Activated CD8-positive, alpha-beta T cell treated with anti-CD3 and anti-CD28 coated beads for 36 hours (primary cell): ENCODE measurements around the gene ARHGEF6. TPM values are rescaled to one million over a fixed set of nuclear protein-coding genes. Genes with fewer than 3 reads are reported as not detected.

Experiments
- ATAC-seq: fragments of 200-7000 bp; cut with Tn5 transposase; one replicate; pipeline ENCODE4 v1.10.0; 2021; ENCODE audit warnings: mild to moderate bottlenecking, moderate library complexity
- CTCF ChIA-PET: fragments of 350-600 bp; sonication (Branson Sonifier 250); formaldehyde crosslinking; loops from one replicate; lab custom pipeline; 2021; ENCODE audit warnings: antibody characterized with exemption; lab: Charles Lee
- POLR2A ChIA-PET: fragments of 350-600 bp; sonication (Branson Sonifier 250); formaldehyde crosslinking; loops from one replicate; lab custom pipeline; 2021; ENCODE audit warnings: antibody characterized with exemption; lab: Charles Lee
- DNase-seq: peaks from one replicate; pipeline ENCODE4 v3.0.0-alpha.2; 2020
- H3K27ac Mint-ChIP-seq: one replicate; pipeline ENCODE4 v1.8.0; 2021; ENCODE audit warnings: mild to moderate bottlenecking, mixed read lengths
- H3K27me3 Mint-ChIP-seq: one replicate; pipeline ENCODE4 v1.8.0; 2021; ENCODE audit warnings: mixed read lengths
- H3K36me3 Mint-ChIP-seq: one replicate; pipeline ENCODE4 v1.8.0; 2021; ENCODE audit warnings: low read depth, mixed read lengths
- H3K4me1 Mint-ChIP-seq: one replicate; pipeline ENCODE4 v1.8.0; 2021; ENCODE audit warnings: low read depth, mixed read lengths
- H3K4me3 Mint-ChIP-seq: one replicate; pipeline ENCODE4 v1.8.0; 2021; ENCODE audit warnings: mild to moderate bottlenecking, moderate library complexity, mixed read lengths
- H3K9me3 Mint-ChIP-seq: one replicate; pipeline ENCODE4 v1.8.0; 2021; ENCODE audit warnings: mixed read lengths
- intact Hi-C: fragments of 100-400 bp; cut with micrococcal nuclease; formaldehyde crosslinking; loops from one replicate; pipeline ENCODE4 v1.10.0; 2022
- total RNA-seq, 2 experiments: library from RNA; stranded (reverse); gene quantifications; one replicate each; pipeline ENCODE4 v1.2.3, GENCODE V29; 2021
- TF ChIP-seq, protein P1 (sequence below): fragments of 200-600 bp; IDR thresholded peaks from one replicate; pipeline ENCODE4 v1.8.0; 2022; ENCODE audit warnings: antibody characterized with exemption, mild to moderate bottlenecking

ARHGEF6 gene
- total RNA-seq, 2 experiments from 2014 or later: 45.7 to 45.8 TPM

DNA sequence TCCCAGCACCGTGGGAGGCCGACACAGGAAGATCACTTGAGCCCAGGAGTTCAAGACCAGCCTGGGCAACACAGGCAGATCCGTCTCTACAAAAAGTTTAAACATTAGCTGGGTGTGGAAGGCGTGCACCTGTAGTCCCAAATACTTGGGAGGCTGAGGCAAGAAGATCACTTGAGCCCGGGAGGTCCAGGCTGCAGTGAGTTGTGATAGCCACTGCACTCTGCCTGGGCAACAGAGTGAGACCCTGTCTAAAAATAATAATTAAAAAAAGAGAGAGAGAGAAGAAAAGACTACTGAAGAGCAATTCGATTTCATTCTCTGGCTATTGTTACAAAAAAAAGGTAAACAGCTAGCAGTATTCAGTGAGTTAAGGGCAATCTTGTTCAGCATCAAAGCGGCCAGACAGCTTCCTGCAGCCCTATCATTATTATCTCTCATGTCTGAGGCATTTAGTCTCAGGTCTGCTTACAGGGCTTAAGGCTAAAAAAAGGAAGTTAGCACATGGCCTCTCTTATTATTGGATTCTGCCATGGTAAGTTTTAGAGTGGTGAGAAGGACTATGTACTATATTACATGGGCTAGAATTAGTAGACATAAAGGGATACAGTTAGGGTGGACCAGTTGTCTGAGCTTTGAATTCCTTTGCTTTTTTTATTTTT lies 37.9 kb downstream of the ARHGEF6 start:
- ChIA-PET POLR2A (interaction anchor here (0.9 kb wide), 1 partner anchor 125 kb away, joined by 3 read pairs; no protein-coding TSS in a partner anchor), CTCF (no interaction called here)
- H3K27ac Mint-ChIP-seq: peak overlapping the region; percentile 89
- no peaks in the 10 kb centered on the region for H3K9me3 Mint-ChIP-seq
- DNase-seq: no peak
- peaks cover 60% of the 10 kb centered on the region for H3K4me1 Mint-ChIP-seq
- H3K36me3 Mint-ChIP-seq: peaks cover 58% of the 10 kb centered on the region
- TF ChIP-seq, protein P1, sequence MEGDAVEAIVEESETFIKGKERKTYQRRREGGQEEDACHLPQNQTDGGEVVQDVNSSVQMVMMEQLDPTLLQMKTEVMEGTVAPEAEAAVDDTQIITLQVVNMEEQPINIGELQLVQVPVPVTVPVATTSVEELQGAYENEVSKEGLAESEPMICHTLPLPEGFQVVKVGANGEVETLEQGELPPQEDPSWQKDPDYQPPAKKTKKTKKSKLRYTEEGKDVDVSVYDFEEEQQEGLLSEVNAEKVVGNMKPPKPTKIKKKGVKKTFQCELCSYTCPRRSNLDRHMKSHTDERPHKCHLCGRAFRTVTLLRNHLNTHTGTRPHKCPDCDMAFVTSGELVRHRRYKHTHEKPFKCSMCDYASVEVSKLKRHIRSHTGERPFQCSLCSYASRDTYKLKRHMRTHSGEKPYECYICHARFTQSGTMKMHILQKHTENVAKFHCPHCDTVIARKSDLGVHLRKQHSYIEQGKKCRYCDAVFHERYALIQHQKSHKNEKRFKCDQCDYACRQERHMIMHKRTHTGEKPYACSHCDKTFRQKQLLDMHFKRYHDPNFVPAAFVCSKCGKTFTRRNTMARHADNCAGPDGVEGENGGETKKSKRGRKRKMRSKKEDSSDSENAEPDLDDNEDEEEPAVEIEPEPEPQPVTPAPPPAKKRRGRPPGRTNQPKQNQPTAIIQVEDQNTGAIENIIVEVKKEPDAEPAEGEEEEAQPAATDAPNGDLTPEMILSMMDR: no peak
- no peak overlapping the region for H3K4me3 Mint-ChIP-seq
- H3K27me3 Mint-ChIP-seq: no peaks in the 10 kb centered on the region
- intact Hi-C loops: no loop called here
- ATAC-seq: no peak

DNA sequence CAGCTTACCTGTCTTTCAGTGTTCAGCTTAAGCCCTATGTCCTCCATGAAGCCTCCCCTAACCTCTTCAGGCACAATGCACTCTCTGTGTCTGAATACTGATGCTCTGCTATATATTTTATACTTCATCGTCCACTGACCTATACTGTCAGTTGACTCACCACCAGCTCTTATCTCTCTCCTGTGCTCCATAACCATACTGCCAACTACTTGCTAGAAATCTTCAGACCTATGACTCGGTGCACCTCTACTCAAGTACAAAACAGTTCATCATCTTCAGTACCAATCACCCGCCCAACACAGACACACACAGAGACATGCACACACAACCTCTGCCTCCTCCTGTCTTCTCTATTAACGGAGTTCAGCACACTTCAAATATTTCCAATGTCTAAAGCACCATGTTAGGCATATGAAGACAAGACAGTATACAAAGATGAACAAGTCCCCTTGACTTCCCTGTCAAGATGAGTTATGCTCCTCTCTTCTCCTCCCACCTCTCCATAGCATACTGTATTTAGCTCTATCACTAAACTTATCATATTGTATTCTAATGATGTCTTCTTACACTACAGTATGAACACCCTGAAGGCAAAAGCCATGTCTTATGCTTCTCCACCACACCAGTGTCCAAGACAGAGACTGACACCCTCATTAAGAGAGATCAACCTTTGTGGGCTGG lies 42.5 kb downstream of the ARHGEF6 start:
- Mint-ChIP-seq H3K36me3 (peaks cover 39% of the 10 kb centered on the region), H3K4me3 (no peak overlapping the region), H3K27ac (no peak overlapping the region), H3K9me3 (no peaks in the 10 kb centered on the region), H3K4me1 (peaks cover 35% of the 10 kb centered on the region), H3K27me3 (no peaks in the 10 kb centered on the region)
- ChIA-PET CTCF (no interaction called here), POLR2A (no interaction called here)
- ATAC-seq (no peak), DNase-seq (no peak)
- intact Hi-C loops: no loop called here
- TF ChIP-seq, protein P1: no peak

DNA sequence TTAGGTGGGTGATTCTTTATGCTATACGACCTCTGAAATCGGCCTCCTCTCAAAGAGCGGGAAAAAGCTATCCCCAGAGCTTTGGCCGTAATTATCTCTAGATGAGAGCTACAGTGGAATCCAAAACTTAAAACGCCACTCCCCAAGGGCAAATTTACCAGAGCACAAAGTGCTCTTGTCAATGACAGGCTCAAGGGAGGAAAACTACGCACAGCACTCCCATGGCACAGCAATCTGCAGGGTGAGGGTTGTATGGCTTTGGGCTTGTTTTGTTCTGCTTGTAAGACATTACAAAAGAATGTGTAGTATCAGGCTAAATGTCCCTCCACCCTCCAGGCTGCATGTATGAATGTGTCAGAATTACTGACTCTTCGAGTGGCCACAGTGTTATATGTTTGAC lies 44.0 kb downstream of the ARHGEF6 start:
- ChIA-PET CTCF (no interaction called here), POLR2A (interaction anchor here (0.6 to 0.7 kb wide), 2 partner anchors 27 to 88 kb away, joined by 3 read pairs; no protein-coding TSS in a partner anchor)
- TF ChIP-seq, protein P1: no peak
- intact Hi-C loops: no loop called here
- Mint-ChIP-seq H3K9me3 (no peaks in the 10 kb centered on the region), H3K27ac (no peak overlapping the region), H3K27me3 (no peaks in the 10 kb centered on the region), H3K4me1 (peaks cover 39% of the 10 kb centered on the region), H3K4me3 (no peak overlapping the region), H3K36me3 (peaks cover 36% of the 10 kb centered on the region)
- ATAC-seq: no peak
- DNase-seq: no peak

DNA sequence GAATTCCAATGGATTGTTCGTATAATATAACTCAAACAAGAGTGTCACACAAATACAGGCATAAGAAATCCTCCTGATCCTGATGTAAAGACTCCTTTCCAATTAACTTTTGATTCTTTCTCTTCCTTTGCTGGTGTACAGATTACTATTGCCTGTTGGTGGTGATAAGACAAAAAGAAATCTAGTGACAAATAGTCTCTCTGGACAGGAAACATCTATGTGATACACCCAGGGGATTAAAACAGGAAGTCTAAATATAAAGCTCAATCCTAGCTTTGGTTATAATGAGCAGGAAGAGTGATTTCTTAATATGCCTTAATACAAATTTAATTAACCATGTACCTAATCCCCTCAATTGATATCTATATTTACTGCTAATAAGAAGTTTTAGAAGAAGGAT lies 45.1 kb downstream of the ARHGEF6 start:
- CTCF ChIA-PET: no interaction called here
- H3K36me3 Mint-ChIP-seq: peaks cover 43% of the 10 kb centered on the region

More for the DNA sequence above, 45.1 kb downstream of the ARHGEF6 start:
- H3K27ac Mint-ChIP-seq: peak overlapping the region; percentile 55
- no peak for ATAC-seq
- peaks cover 50% of the 10 kb centered on the region for H3K4me1 Mint-ChIP-seq
- TF ChIP-seq, protein P1: no peak
- H3K4me3 Mint-ChIP-seq: no peak overlapping the region
- POLR2A ChIA-PET: no interaction called here
- no peaks in the 10 kb centered on the region for H3K9me3 Mint-ChIP-seq
- intact Hi-C loops: no loop called here
- H3K27me3 Mint-ChIP-seq: no peaks in the 10 kb centered on the region
- no peak for DNase-seq
